BJ (cell line): Measurements from ENCODE around the gene SEC23A. TPM values are rescaled to one million over a fixed set of nuclear protein-coding genes. Genes with fewer than 3 reads are reported as not detected.
"Not testable (repeated sequence)": the region's sequence is repeated elsewhere in the genome, so short reads cannot be mapped to it uniquely, and the experiment has no call there.

Source experiments
- CTCF ChIA-PET: fragments of 350-600 bp; formaldehyde crosslinking; extraction: SDS; loops from one replicate; lab custom pipeline; 2021; ENCODE audit warnings: antibody characterized with exemption, inconsistent platforms; lab: Yijun Ruan, JAX
- POLR2A ChIA-PET: fragments of 300-600 bp; sonication (Branson Sonifier 250); formaldehyde crosslinking; extraction: SDS; loops from one replicate; lab custom pipeline; 2021; ENCODE audit warnings: antibody characterized with exemption; lab: Charles Lee
- DNase-seq: peaks from one replicate; pipeline ENCODE4 v3.0.0-alpha.2; 2011; ENCODE audit warnings: low read depth
- H3K27me3 ChIP-seq: 2 replicates; pipeline ENCODE4 v1.6.0; 2011; ENCODE audit warnings: low read length; ENCODE audit not compliant: control insufficient read depth, insufficient read depth
- H3K36me3 ChIP-seq: 2 replicates; pipeline ENCODE4 v1.5.1; 2011; ENCODE audit warnings: low read length; ENCODE audit not compliant: control insufficient read depth, insufficient read depth
- H3K4me3 ChIP-seq: 2 replicates; pipeline ENCODE4 v1.5.1; 2011; ENCODE audit warnings: low read depth, mild to moderate bottlenecking, control low read depth, low read length
- polyA minus RNA-seq: library from RNA; depleted of rRNA, polyadenylated mRNA; stranded (reverse); fragments of >200 nt; gene quantifications from 2 replicates; pipeline ENCODE4 v1.2.3, GENCODE V29; 2011; rRNA and poly(A)+ RNA removed
- polyA plus RNA-seq: library from polyadenylated mRNA; depleted of rRNA; stranded (reverse); fragments of >200 nt; gene quantifications from 2 replicates; pipeline ENCODE4 v1.2.3, GENCODE V29; 2011; rRNA removed
- TF ChIP-seq, protein P1 (sequence below): IDR thresholded peaks from 2 replicates; pipeline ENCODE4 v1.5.1; 2011; ENCODE audit warnings: low read depth, mild to moderate bottlenecking, control low read depth, inconsistent platforms, low read length, moderate library complexity; ENCODE audit not compliant: insufficient read depth

Gene SEC23A
- polyA plus RNA-seq = 157 and 327 TPM in 2 replicates
- polyA minus RNA-seq = 324 and 407 TPM in 2 replicates

DNA sequence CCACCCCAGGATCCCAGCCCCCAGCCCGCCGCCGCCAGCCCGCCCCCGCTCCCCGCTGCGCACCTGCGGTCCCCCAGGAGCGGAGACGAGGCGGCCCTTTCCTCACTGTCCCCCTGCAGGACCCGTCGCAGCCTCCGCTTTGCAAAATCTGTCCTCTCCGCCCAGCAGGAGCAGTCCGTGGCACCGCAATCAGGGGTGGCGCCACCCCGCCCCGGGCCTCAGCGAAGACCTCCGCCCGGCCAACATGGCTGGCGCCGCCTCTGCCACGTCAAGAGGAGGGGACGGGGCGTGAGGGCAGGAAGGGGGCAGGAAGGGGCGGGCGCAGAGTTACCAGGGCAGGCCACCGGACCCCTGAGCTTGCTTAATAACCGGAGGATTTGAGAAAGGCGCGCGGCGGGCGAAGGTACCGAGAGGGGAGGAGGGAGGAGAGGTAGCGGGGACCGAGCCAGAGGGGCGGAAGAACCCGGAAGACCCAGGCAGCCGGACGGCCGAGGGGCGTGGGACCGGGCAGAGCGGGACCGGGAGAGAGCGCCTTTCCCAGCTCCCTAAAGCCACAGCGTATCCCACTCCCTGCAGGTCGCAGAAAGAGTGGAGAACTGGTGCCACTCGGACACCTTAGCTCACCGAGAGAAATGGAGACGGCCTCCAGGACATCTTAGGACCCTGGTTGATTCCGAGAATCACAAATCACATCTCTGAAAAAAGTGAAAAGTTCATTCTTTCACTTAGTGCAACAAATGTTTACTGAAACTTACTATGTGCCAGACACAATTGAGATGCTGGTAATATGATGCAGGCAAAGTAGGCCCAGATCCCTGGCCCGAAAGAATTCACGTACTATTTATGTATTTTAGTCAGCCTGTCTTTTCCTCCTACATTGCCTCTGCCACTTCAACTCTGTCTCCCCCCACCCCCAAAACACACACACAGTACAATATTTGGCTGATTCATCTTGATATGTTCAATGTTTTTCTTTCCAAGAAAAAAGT, at the start of gene SEC23A:
TSS of gene SEC23A (minus strand) at position 267 of the 989 bp plus-strand sequence. CDS start 7,117 bp downstream, outside the sequence.
- no peaks in the 10 kb centered on the region for H3K27me3 ChIP-seq
- peak within 1 kb of the TSS; percentile 97 for H3K4me3 ChIP-seq
- H3K36me3 ChIP-seq = no peaks in the 10 kb centered on the region
- POLR2A ChIA-PET = interaction anchor here (0.6 to 1.9 kb wide), 2 partner anchors 11 to 42 kb away, joined by 6 to 7 read pairs; no protein-coding TSS in a partner anchor
- CTCF ChIA-PET = interaction anchor here (0.6 to 1.1 kb wide), 3 partner anchors 11 to 497 kb away, joined by 3 to 4 read pairs (median 3); partner anchors contain the start of gene GEMIN2
- no peak for DNase-seq
- TF ChIP-seq, protein P1, sequence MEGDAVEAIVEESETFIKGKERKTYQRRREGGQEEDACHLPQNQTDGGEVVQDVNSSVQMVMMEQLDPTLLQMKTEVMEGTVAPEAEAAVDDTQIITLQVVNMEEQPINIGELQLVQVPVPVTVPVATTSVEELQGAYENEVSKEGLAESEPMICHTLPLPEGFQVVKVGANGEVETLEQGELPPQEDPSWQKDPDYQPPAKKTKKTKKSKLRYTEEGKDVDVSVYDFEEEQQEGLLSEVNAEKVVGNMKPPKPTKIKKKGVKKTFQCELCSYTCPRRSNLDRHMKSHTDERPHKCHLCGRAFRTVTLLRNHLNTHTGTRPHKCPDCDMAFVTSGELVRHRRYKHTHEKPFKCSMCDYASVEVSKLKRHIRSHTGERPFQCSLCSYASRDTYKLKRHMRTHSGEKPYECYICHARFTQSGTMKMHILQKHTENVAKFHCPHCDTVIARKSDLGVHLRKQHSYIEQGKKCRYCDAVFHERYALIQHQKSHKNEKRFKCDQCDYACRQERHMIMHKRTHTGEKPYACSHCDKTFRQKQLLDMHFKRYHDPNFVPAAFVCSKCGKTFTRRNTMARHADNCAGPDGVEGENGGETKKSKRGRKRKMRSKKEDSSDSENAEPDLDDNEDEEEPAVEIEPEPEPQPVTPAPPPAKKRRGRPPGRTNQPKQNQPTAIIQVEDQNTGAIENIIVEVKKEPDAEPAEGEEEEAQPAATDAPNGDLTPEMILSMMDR = no peak

DNA sequence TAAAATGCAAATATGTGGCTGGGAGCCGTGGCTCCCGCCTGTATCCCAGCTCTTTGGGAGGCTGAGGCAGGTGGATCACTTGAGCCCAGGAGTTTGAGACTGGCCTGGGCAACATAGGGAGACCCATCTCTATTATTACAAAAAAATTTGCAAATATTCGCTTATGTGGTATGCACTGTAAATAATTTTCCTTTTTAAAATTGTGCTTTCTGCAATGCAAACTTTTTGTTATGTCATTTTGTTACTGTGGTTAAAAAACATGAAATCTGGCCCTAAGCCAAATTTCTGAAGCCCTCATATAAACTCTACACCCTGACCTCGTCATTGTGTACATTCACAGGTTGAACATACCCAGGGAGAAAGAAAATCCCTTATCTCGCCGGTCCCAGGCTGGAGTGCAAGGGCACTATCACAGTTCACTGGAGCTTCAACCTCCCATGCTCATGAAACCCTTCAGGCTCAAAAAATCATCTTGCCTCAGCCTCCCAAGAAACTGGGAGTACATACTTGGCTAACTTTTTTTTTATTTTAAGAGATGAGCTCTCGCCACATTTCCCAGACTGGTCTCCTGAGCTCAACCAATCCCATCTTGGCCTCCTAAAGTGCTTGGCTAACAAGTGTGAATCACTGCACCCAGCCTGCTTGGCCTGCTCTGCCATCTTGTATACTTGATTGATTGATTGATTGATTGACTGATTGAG, 42.4 kb upstream of the SEC23A start:
- TF ChIP-seq, protein P1 = no peak
- no peak for DNase-seq
- H3K4me3 ChIP-seq = no peak overlapping the region
- ChIA-PET CTCF (no interaction called here), POLR2A (no interaction called here)
- H3K27me3 ChIP-seq = no peaks in the 10 kb centered on the region
- H3K36me3 ChIP-seq = no peaks in the 10 kb centered on the region; the same call in 1 of the 2 replicates

DNA sequence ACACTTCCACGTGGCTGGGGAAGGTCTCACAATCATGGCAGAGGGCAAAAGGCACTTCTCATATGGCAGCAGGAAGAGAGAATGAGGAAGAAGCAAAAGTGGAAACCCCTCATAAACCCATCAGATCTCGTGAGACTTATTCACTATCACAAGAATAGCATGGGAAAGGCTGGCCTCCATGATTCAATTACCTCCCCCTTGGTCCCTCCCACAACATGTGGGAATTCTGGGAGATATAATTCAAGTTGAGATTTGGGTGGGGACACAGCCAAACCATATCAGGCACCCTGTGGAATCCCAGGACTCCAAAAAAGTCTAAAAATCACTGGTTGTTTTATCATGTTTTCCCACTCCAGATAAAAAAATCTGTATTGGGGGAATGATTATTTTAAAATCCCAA, 40.2 kb upstream of the SEC23A start:
- DNase-seq, CTCF ChIA-PET, H3K27me3 ChIP-seq, H3K4me3 ChIP-seq, H3K36me3 ChIP-seq, POLR2A ChIA-PET: not testable (repeated sequence)

DNA sequence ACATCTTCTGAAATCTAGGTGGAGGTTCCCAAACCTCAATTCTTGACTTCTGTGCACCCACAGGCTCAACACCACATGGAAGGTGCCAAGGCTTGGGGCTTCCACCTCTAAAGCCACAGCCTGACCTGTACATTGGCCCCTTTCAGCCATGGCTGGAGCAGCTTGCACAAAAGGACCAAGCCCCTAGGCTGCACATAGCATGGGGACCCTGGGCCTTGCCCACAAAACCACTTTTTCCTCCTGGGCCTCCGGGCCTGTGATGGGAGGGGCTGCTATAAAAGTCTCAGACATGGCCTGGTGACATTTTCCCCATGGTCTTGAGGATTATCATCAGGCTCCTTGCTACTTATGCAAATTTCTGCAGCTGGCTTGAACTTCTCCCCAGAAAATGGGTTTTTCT, 38.6 kb upstream of the SEC23A start:
- CTCF ChIA-PET, H3K27me3 ChIP-seq, DNase-seq, H3K36me3 ChIP-seq, POLR2A ChIA-PET, H3K4me3 ChIP-seq: not testable (repeated sequence)

DNA sequence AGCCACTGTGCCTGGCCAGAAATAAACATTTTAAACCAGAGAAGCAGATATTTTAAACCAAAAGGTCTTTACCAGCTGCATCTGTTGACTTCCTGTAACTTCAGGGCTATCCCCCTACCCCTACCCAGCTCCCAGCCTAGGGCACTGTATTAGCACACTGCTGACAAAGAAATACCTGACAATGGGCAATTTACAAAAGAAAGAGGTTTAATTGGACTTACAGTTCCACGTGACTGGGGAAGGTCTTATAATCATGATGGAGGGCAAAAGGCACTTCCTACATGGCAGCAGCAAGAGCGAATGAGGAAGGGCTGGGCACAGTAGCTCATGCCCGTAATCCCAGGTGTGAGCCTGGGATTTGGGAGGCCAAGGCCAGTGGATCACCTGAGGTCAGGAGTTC, 37.1 kb upstream of the SEC23A start:
- Histone ChIP-seq H3K36me3 (no peaks in the 10 kb centered on the region; the same call in 1 of the 2 replicates), H3K4me3 (no peak overlapping the region), H3K27me3 (no peaks in the 10 kb centered on the region)
- ChIA-PET CTCF (no interaction called here), POLR2A (no interaction called here)
- no peak for DNase-seq
- TF ChIP-seq, protein P1 = no peak

DNA sequence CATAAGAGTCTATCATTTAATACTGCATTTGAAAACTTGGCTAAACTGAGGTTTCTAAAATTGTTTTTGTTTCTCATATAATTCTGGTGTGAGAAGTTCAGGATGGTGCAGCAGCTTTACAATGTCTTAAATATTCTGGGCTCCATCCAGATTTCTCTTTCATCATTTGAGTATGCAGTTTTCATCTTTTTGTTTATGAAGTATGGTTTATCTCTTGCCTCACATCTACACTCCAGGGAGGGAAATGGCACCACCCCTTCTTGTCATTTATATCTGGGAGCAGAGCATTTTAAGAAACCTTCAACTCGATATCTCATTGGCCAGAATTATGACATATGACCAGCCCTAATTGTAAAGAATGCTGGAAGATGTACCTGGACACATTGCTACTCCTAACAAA, 35.4 kb upstream of the SEC23A start:
- DNase-seq = no peak
- no peaks in the 10 kb centered on the region; the same call in 1 of the 2 replicates for H3K36me3 ChIP-seq
- no peaks in the 10 kb centered on the region for H3K27me3 ChIP-seq
- POLR2A ChIA-PET = no interaction called here
- CTCF ChIA-PET = no interaction called here
- H3K4me3 ChIP-seq = no peak overlapping the region
- TF ChIP-seq, protein P1 = no peak

DNA sequence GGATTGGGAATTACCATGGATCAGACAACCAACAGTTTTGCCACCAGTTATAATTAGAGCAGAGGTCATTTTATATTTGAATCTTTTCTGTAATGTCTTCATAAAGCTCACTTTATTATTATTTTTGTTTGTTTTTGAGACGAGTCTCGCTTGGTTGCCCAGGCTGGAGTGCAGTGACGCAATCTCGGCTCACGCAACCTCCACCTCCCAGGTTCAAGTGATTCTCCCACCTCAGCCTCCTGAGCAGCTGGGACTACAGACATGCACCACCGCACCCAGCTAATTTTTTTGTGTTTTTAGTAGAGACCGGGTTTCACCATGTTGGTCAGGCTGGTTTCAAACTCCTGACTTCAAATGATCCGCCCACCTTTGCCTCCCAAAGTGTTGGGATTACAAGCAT, 34.8 kb upstream of the SEC23A start:
- H3K27me3 ChIP-seq, H3K4me3 ChIP-seq, CTCF ChIA-PET, H3K36me3 ChIP-seq, POLR2A ChIA-PET, DNase-seq: not testable (repeated sequence)
